DMS 273 (cell line): Measurements from ENCODE around the gene SCYL1.

Source experiments
- DNase-seq: peaks from one replicate; lab custom pipeline; 2025; ENCODE audit not compliant: unreplicated experiment; lab: John Stamatoyannopoulos, UW

SCYL1 gene

DNA sequence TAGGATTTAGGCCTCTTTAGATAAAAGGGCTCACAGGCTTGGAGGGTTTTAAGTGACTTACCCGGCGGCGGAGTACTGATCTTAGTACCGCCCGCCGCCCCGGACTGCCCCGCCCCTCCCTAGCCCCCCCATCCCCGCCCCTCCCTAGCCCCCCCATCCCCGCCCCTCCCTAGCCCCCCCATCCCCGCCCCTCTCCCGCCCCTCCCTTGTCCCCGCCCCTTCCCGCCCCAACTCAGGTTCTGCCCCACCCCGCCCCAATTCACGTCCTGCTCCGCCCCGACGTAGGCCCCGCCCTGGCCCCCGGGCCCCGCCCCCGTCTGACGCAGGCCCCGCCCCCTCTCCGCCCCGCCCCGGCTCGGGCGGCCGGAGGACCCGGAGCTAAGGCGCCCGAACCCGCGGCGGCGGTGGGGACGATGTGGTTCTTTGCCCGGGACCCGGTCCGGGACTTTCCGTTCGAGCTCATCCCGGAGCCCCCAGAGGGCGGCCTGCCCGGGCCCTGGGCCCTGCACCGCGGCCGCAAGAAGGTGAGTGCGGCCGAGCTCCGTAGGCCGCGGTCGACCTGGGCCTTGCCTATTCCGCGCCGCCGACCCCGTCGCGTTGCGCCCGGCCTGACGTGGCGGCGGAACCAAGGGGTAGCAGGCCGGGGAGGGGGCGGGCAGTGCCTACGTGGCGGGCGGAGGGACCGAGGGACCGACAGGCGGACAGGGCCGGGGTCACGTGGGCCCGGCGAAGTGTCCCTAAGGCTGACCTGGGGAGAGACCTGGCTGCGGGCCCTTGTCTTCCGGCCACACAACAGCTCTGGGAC lies at the start of gene SCYL1:
Gene SCYL1 (plus strand): TSS at position 343 of the 805 bp plus-strand sequence. CDS start 71 bp downstream, at position 414.
- DNase-seq, result peak; percentile 65

GRCh38 chr11:65476632-65477148 lies 48.2 kb upstream of the SCYL1 start:
- no peak for DNase-seq

- peak; percentile 97 for DNase-seq
These were observed 47.5 kb upstream of the SCYL1 start for GRCh38 chr11:65477149-65477965.

- no peak for DNase-seq
These were observed 46.3 kb upstream of the SCYL1 start for GRCh38 chr11:65478388-65479183.

GRCh38 chr11:65479184-65480145 lies 45.4 kb upstream of the SCYL1 start:
- DNase-seq, result peak; percentile 90

DNA sequence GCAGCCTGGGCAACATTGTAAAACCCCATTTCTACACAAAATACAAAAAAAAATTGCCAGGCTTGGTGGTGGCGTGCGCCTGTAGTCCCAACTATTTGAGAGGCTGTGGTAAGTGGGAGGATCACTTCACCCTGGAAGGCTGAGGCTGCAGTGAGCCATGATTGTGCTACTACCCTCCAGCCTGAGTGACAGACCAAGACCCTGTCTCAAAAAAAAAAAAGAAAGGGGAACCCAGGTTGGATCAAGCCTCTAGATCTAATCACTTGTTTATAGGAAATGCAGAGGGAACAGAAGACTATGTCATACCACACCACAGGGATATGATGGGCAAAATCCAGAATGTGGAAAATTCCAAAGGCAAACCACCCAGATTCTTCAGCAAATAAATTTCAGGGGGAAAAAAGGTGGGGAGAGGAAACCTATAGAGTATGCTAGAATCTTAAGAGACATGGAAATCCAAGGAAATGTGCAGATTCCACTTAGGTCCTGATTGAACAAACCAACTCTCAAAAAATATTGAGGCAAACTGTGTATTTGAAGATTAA lies 42.5 kb upstream of the SCYL1 start:
- no peak for DNase-seq

DNA sequence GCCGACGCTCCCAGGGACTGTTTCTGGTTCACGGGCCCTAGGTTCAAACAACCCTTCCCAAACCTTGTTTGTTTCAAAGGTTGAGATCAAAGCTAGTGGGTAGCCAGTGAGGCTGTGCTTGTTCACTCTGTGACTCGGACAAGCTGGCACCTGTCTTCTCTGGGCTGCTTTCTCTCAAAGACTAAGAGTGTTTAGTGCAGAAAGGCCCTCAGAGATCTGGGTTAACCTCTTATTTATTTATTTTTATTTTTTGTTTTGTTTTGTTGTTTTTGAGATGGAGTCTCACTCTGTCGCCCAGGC lies 39.0 kb upstream of the SCYL1 start:
- DNase-seq, result no peak

- no peak for DNase-seq
These were observed 38.1 kb upstream of the SCYL1 start for GRCh38 chr11:65486570-65487466.

GRCh38 chr11:65487467-65488272 lies 37.2 kb upstream of the SCYL1 start:
- DNase-seq, result peak; percentile 99

GRCh38 chr11:65488273-65489034 lies 36.4 kb upstream of the SCYL1 start:
- DNase-seq, result no peak

GRCh38 chr11:65489035-65489705 lies 35.7 kb upstream of the SCYL1 start:
- no peak for DNase-seq

DNA sequence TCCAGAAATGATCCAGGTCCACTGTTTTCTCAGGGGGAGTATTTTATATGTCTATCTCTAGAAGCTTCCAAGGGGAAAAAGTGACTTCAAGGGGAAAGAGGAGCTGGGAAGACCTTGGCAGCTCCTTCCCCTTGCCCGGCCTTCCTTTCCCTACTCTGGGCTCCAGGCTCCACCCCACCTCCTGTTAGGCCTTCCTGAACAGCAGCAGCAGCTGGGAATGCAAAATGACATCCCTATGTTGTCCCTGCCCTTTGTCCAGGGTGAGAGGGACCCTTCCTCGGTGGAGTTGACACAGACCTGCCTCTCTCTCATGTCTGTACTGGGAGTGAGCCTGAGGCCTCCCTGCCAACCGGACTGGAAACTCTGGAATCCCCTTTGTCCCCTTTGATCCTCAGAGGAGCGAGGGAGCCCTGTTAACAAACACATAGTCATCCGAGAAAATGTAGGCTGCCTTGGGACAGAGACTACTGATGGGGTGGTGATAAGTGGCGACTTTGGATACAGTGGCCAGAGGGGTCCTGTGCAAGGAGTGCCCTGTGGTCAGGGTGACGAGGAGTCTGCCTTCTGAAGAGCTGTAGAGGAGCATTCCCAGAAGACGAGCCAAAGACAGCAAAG lies 35.1 kb upstream of the SCYL1 start:
- peak; percentile 75 for DNase-seq

DNA sequence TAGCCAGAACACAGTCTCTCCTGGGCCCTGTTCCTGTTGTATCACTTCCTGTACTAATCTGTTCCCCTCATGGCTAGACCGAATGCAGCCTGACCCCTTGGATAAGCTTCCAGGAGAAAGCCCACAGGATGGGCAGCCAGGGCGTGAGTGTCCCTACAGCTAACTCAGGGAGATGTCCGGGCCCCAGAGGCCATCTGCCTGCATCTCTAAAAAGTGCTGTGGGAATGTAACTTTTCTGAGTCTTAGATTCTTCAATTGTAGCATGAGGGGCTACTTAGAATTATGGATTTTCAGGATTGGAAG lies 33.8 kb upstream of the SCYL1 start:
- DNase-seq, result no peak

GRCh38 chr11:65491614-65492386 lies 33.1 kb upstream of the SCYL1 start:
- DNase-seq, result no peak

GRCh38 chr11:65492387-65492636 lies 32.6 kb upstream of the SCYL1 start:
- DNase-seq, result no peak
